Measurements from ENCODE around the gene PHB1.

PHB1 gene

GRCh38 chr17:49359990-49360795 is 54.5 kb downstream of the PHB1 start:
- Histone ChIP-seq H3K27ac (peak overlapping the region; percentile 83 to 92), H3K27me3 (no peaks in the 10 kb centered on the region), H3K4me1 (peaks cover 0 to 26% (median 11%) of the 10 kb centered on the region in 4 donors), H3K4me3 (peak overlapping the region; percentile 89), H3K9me3 (no peaks in the 10 kb centered on the region), H3K36me3 (no peaks in the 10 kb centered on the region)
- TF ChIP-seq CTCF (IDR thresholded peaks at IDR 0.05), result no peak
- DNase-seq, result no peak
- intact Hi-C loops (cut with DNase I; ENCODE audit: low total_unique reads), result no loop called here

GRCh38 chr17:49358641-49359247 is 55.9 kb downstream of the PHB1 start:
- Histone ChIP-seq H3K27me3 (no peaks in the 10 kb centered on the region), H3K36me3 (no peaks in the 10 kb centered on the region), H3K4me3 (no peak overlapping the region), H3K27ac (no peak overlapping the region), H3K4me1 (peaks cover 0 to 29% (median 12%) of the 10 kb centered on the region in 4 donors), H3K9me3 (no peaks in the 10 kb centered on the region)
- no peak for DNase-seq
- intact Hi-C loops (cut with DNase I; ENCODE audit: low total_unique reads), result no loop called here
- TF ChIP-seq CTCF (IDR thresholded peaks at IDR 0.05), result no peak

- H3K4me1 ChIP-seq, result peaks cover 0 to 39% (median 16%) of the 10 kb centered on the region in 4 donors
- no peak for TF ChIP-seq CTCF (IDR thresholded peaks at IDR 0.05)
- no peaks in the 10 kb centered on the region for H3K36me3 ChIP-seq
- no peak overlapping the region for H3K4me3 ChIP-seq
- DNase-seq, result no peak
- no peaks in the 10 kb centered on the region for H3K9me3 ChIP-seq
- no peak overlapping the region for H3K27ac ChIP-seq
- H3K27me3 ChIP-seq, result no peaks in the 10 kb centered on the region
- intact Hi-C loops (cut with DNase I; ENCODE audit: low total_unique reads), result no loop called here
Observed at GRCh38 chr17:49357516-49357915, 57.2 kb downstream of the PHB1 start.

- Histone ChIP-seq H3K9me3 (no peaks in the 10 kb centered on the region), H3K4me1 (peaks cover 0 to 39% (median 16%) of the 10 kb centered on the region in 4 donors), H3K27ac (no peak overlapping the region), H3K27me3 (no peaks in the 10 kb centered on the region), H3K36me3 (no peaks in the 10 kb centered on the region), H3K4me3 (no peak overlapping the region)
- DNase-seq, result no peak
- no peak for TF ChIP-seq CTCF (IDR thresholded peaks at IDR 0.05)
- intact Hi-C loops (cut with DNase I; ENCODE audit: low total_unique reads), result no loop called here
Observed at GRCh38 chr17:49356320-49356719, 58.4 kb downstream of the PHB1 start.
